Kidney capillary endothelial cell (primary cell): ENCODE data around the gene HYI.
A peak's percentile ranks its signal among the peaks of the same experiment; 100 is the strongest.
"Not testable (repeated sequence)": the region's sequence is repeated elsewhere in the genome, so short reads cannot be mapped to it uniquely, and the experiment has no call there.

Experiments used
- DNase-seq: peaks from one replicate; pipeline ENCODE4 v3.0.0-alpha.2; 2018; ENCODE audit warnings: low spot score

Gene HYI

DNA sequence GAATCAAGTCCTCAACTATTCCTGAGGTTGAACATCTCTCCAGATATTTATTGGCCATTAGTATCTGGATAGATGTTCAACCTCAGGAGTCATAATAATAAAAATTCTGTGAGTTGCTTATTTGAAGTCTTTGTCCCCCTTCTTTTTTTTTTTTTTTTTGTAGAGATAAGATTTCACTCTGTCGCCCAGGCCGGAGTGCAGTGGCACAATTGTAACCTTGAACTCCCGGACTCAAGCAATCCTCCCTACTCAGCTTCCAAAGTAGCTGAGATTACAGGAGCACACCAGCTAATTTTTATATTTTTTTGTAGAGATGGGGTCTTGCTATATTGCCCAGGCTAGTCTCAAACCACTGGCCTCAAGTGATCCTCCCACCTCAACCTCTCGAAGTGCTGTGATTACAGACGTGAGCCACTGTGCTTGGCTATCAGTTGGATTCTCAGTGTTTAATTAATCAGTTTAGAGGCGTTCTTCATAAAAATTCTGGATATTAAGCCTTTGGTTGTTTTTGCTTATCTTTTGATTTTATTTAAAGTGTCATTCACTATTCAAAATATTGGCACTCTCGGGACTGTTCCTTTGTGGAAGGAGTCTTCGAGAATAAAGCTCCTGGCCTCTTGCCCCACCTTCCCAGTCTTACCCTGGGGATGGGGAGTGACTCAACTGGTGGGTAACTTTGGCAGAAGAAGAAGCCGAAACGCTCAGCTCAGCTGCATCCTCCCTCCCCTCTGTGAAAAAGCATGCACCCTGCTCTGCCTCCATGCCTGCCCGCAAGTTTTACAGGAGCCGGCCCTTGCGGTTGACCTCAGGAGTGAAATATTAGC, 11.2 kb upstream of the HYI start:
- no peak for DNase-seq

DNA sequence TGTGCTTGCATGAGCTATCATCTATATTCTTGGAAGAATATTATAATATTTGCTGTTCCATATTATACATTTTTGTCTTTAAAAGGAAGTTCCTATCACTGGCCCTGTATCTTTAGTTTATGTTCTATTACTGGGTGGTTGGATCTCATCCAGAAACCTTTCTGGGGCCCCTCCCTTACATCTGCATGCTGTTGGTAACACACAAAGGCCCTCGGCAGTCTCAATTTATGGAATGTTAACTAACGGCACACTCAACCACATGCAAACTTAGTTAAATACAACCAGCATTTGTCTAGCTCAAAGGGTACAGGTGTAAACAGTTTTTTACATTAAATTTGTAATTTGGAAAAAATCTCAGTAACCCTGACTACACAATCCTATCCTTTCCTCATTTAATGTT, 9.7 kb upstream of the HYI start:
- DNase-seq = no peak

DNA sequence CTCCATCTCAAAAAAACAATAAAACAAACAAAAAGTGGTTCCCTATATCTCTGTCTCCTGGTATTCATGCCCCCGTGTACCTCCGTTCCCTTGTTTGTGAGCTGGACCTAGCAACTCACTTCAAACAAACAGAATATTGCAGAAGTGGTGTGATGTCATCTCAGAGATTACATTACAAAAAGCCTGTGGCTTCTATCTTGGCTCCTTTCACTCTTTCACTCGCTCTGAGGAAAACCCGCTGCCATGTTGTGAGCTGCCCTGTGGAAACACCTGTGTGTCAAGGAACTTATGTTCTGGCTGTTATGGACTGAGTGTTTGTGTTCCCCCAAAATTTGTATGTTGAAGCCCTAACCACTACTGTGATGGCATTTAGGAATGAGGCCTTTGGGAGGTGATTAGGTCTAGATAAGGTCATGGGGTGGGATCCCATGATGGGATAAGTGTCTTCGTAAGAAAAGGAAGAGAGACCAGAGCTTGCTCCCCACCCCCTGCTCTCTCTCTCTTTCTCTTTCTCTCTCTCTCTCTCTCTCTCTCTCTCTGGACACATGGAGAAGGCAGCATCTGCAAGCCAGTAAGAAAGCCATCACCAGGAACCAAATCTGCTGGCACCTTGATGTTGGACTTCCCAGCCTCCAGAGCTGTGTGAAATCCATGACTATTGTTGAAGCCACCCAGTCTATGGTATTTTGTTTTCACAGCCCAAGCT, 7.4 kb upstream of the HYI start:
- DNase-seq = no peak

DNA sequence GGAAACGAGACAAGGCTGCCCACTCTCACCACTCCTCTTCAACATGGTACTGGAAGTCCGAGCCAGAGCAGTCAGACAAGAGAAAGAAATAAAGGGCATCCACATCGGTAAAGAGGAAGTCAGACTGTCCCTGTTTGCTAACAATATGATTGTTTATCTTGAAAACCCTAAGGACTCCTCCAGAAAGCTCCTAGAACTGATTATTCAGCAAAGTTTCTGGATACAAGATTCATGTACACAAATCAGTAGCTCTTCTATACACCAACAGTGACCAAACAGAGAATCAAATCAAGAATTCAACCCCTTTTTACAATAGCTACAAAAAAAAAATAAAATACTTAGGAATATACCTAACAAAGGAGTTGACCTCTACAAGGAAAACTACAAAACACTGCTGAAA, 4.6 kb upstream of the HYI start:
- DNase-seq = not testable (repeated sequence)

DNA sequence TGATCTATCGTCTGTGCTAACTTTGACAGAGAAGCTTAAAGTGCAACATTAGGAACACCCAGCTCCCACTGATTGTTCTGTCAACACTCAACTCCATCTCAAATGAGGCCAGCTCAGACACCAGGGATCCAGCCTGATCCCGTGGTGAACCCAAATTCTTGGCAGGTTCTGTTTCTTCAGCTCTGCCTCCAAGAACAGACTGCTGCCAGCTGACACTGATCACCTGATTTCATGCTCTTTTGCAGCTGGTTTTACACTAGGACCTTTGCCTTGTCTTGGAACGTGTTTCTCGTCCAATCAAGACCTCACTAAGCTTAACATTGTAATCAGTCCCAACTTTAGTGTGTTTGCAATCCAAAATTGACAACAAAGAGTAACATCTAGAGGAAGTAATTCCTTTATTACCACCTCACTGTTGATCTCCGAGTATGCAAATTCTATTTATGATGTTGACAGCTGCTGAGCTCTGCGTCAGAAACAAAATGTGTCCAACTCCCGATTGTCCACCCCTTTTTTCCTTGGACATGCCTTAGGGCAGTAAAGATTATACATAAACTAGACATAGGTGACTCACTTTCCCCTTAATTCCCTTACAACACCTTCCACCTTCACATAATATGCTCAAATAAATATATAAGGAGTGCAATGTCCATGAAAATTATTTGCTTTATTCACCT, 1.6 kb upstream of the HYI start:
- no peak for DNase-seq

DNA sequence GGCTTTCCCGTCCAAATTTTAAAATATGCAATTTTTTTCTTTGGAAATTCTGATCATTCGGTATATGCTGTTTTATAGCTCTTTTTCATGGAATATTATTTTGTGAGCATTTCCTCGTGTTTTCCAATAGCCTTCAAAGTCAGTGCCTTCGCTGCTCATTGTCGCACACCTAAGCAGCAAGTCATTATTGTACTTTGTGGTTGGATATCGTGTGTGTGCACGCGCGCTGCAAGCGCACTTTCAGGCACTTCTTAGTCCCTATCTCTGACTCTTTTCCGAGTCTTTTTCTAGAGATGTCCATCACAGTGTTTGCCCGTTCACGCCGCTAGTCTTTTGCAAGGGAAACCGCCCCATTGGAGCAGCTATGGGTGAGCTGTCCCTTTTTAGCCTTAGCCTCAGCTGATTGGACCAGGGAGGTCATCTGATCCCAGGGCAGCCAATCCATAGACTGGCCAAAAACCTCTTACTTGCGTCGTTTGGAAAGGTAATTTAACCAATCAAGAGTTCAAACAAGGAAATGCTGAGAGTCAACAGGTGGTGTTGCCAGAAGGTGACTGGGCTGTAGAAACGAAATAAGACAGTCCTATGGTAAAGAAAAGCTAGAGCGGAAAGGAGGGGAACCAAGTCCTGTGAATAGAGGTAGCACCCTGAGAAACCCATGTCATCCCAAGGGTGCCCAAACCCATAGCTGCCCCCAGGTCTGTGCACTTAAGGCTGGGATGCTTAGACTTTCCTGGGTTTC, 710 bp upstream of the HYI start:
- peak; percentile 62 for DNase-seq

DNA sequence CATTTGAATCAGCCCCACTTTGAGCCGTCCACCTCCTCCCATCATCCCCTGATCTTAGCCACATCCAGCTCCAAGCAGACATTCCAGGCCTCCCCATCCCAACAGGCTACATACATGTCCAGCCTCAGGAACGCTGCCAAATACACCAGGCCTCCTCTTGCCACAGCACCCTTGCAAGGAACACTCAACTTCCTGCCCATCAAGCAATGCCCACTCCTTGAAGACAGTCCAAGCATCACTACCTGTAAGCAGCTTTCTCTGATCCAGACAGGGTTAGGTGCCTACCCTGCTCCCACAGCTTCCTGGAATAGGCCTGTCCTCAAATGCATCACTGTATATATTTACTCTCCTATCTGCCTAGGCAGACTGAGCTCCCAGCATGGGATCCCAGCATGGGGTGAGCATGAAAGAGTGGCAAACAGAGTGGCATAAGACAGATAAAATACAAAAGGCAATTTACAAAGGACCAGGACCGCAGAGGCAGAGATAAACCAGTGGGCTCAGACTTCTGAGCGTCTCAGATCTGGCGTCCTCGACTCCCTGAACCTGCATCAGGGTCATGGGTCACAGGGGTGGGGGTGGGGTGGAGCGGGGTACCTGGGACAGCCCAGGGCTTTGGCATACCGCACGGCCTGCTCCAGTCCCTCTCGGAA, 816 bp downstream of the HYI start:
- DNase-seq = peak; percentile 21

DNA sequence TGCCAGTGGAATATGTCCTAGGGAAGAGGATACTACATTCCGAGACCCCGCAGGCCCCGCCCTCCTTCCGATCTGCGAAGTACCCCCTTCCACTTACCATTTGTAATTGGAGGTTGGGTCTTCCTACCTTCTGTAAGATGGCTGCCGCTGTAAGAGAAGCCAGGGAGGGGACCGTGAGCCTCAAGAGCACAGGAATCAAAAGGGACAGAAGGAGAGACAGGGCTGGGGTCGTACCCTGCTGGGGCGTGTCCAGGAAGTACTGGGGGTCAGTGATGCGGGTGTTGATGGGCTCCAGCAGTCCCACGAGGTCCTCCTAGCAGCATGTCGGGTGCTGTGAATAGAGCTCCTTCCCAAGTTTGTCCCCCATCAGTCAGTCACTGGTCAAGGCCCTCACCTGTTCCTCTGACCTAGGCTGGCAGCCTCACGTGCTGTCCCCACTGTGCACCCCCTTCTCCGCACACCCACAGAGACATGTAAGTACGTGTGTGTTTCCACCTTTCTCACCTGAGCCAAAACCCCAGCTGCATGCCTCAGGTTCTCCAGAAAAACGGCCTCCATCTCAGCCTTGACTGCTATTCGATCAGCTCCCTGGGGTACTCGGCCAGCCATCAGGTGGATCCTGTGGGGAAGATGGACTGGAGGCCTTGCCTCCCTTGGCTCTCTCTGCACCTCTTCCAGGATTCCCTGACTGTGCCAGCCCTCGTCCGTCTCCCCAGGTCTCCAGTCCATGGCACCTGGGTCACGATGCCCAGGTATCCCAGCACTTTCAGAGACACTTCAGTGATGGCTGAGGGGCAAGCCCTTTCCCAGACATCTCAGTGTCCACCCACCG, 1.8 kb downstream of the HYI start:
- no peak for DNase-seq

DNA sequence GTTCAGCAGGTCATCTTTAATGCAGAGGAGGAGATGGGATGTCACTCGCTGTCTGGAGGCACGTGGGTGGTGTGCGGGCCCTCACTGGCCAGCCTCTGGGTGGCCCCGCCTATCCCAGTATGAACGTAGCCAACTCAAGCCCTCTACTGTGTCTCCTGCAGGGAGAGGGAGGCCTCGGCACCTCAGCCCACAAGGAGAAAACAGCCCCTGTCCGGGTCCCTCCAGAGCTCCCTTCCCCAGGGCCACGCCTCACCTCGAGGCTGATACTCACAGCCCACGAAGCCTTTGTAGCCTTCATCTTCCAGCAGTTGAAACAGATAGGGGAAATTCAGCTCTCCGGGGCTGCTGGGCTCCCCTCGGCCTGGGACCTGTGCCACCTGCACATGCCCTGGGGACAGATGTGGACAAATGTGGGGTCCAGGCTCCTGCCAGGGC, 2.6 kb downstream of the HYI start:
- DNase-seq = no peak

DNA sequence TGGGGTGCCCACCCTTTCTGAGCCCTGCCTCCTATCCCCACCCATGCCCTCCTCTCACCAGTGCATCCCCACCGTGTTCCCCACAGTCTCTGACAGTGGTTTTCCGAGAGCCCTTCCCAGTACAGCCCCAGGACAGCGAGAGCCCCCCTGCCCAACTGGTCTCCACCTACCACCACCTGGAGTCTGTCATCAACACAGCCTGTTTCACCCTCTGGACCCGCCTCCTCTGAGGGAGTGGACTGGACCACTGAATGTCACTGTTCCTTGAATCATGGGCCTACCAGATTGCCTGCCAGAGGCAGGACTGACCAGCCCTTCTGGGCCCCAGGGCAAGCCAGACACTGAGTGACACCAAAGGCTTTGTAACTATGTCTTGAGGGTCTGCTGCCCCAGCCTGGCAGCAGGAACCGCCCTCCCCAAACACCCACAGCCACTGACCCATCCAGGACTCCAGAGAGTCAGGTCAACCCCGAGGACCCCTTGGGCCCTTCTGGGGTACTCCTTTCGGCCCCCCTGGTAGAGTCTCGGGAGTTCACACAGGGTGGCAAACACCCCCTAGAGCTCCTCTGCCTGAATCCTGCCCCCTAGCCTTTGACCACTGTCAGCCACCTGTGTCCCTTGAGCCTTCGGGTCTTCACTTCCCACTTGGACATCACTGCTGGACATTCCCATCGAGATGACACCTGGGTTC, 3.3 kb downstream of the HYI start:
- no peak for DNase-seq

DNA sequence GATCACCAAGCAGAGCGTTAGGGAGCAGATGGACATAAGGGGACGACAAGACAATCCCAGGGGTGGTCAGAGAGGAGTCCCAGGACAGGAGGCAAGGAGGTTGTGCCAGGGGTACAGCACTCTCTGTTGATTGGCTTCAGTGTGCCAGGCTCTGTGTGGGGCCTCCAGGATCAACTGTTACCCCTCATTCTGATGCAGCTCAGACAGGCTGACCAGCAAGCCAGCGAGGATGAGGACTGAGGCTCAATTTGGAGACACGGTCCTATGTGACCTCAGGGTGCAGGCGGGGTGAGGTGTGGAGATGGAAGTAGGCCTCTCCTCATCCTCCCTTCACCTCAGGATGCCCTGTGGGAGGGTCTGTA, 4.0 kb downstream of the HYI start:
- no peak for DNase-seq

DNA sequence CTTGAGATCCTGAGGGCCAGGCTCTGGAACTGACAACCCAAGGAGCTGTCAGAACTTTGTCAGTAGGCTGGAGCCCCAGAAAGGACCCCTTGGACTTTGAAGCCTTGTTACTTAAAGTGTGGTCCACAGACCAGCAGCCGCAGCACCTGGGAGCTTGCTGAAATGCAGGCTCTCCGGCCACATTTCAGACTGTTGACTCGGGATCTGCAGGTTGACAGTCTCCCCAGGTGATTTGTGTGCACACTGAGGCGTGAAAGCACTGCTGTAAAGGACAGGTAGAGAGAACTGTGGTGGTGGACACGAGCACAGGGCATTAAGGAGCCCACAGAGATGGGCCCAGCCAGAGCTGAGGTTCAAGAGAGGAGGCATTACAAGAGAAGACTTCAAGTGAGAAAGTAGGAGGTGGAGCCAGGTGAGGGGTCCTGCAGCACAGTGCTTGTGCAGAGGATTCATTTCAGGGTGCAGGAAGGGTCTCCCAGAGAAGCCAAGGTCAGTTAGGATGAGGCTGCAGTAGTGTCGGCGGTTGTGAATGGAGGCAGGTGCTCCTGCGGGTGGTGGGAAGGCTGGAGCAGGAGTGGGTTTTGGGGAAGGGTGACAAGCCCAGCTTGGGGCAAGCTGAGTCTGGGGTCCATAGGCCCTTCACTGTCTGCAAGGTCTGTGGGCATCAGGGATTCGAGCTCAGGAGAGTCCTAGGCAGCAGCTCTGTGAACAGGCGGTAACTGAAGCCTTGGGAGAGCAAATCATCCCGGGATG, 4.6 kb downstream of the HYI start:
- DNase-seq = no peak

DNA sequence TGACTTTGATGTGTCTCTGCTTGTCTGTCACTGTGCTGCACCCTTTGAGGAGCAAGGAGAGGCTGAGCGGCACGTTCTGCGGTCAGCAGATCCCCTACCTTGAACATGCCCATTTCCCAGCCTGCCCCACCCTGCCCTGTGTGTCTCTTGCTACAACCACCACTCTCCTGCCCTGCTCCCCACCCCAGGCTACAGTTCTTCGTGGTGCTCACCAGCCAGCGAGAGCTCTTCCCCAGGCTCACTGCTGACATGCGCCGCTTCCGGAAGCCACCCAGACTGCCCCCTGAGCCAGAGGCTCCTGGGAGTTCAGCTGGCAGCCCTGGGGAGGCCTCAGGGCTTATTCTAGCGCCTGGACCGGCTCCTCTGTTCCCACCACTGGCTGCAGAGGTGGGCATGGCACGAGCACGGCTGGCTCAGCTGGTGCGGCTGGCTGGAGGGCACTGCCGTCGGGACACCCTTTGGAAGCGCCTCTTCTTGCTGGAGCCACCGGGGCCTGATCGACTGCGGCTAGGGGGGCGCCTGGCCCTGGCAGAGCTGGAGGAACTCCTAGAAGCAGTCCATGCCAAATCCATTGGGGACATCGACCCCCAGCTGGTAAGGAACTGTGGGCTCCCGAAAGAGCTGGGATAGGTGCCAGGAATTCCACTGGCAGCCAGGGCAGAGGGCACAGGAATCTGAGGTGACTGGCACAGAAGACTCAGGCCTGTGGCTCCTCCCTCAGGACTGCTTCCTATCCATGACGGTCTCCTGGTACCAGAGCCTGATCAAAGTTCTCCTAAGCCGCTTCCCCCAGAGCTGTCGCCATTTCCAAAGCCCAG, 5.6 kb downstream of the HYI start:
- no peak for DNase-seq

DNA sequence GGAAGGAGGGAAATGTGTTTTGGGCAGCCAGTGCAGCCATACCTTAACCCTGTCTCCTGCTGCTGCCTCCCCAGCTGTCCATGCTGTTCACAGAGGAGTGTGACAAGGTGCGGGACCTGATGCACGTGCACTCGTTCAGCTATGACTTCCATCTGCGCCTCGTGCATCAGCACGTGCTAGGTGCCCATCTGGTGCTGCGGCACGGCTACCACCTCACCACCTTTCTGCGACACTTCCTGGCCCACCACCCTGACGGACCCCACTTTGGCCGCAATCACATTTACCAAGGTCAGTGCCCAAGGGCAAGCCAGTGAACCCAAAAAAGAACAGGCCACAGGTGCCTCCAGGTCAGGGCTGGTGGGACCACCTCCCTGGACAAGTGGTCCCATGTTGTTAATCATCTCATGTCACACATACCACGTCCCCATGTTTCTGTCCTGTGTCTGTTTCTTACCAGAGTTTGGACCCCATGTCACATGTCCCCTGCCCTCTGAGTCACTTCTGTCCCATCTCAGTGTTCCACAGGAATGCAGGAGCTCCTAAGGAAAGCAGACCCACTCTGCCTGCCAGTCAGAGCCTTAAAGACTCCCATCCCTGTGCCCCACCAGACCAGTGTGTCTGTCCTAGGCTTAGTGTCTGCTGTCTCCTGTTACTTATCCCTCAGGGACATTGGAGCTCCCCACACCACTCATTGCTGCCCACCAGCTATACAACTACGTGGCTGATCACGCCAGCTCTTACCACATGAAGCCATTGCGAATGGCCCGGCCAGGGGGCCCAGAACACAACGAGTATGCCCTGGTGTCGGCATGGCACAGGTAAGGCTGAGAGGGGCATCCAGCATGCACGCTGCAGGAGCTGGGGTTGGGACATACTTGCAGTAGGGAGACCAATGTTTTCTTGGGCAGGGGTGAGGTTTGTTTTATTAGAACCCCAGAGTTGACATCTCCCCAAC, 6.6 kb downstream of the HYI start:
- no peak for DNase-seq

DNA sequence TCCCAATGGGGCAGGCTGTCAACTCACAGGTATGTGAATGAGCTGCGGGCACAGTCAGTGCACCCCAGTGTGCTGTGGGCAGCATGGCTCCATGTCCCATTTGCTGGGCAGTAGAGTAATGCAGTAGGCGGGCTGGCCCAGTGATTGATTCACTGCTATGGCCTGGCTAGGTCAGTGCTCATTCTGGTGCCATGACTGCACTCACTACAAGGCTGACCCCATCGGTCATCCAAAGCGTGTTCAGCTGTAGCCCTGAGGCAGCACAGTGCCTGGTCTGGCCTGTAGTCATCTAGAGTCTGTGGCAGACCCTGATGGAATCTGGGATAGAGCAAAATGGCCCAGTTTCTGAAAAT, 7.4 kb downstream of the HYI start:
- no peak for DNase-seq

DNA sequence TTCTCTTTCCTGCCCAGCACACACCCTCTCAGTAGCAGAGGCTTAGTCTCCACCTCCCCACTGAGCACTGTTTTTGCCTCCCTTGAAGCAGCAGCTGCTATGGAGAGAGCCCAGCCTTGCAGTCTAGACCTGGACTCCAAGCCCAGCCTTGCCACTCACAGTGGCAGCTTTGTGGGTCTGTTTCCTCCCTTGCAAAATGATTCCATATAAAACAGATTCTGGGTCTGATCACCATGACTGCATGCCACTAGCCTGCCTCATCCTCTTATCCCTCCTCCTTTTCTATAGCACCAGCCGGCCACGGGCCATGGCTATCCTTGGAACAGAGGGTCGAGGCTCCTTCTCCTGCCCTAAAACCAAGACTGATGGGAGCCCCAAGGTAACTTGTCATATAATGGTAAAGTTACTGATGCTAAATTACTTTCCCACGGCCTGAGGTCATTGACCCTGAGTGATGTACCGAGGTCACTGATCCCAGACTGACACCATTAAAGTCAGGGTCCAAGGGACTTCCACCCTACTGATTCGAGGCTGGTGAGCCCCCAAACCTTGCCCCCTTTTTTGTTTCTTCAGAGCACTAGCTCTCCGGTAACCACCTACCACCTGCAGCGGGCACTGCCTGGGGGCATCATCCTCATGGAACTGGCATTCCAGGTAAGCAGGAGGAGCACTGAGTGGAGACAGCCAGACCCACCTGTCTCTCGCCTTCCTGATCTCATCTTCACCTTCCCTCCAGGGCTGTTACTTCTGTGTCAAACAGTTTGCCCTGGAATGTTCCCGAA, 7.9 kb downstream of the HYI start:
- no peak for DNase-seq

DNA sequence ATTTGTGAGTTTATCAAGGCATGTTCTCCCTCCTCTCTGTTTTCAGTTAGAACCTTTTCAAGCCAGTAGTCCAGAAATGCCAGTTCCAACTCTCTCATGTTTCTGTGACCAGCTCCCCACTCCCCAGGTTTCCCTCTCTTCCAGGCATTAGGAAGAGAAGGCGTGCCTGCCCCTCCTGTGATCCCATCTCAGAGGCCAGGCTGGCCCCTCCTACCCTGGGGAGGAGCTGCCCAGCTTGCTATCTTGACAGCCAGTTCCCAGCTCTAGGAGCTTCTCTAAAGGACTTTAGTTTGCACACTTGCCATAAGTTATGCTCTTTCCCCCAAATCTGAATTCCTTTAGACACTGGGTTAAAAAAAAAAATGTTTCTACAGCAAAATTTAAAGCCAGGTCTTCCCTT, 8.9 kb downstream of the HYI start:
- no peak for DNase-seq
